Measurements from ENCODE around the gene ANKS1B. TPM values are rescaled to one million over a fixed set of nuclear protein-coding genes. Genes with fewer than 3 reads are reported as not detected.

Gene ANKS1B
- total and polyA plus RNA-seq, 10 of the 15 experiments (the other 5 are each of a cell fraction or from before 2014, with no cell fraction given): 0.16 to 1.3 (median 0.82) TPM; not detected in 7

GRCh38 chr12:99334285-99335056 lies 650.3 kb downstream of the ANKS1B start (continued):
- TF ChIP-seq ELK1 (IDR thresholded peaks at IDR 0.05; ENCODE audit: low read depth, low read length) (no peak), POLR2AphosphoS2 (IDR thresholded peaks at IDR 0.05; ENCODE audit: low read depth, low read length) (no peak)

- H3K36me3 ChIP-seq (ENCODE audit: control insufficient read depth in 2 of 2, insufficient read depth in 2 of 2, low read length in 1 of 2): no peaks in the 10 kb centered on the region
- SMC1A ChIA-PET (ENCODE audit: uncharacterized antibody, unreplicated experiment): interaction anchor here (1.5 kb wide), 1 partner anchor 29 kb away, joined by 4 read pairs; no protein-coding TSS in a partner anchor
- in situ Hi-C loops (cut with MboI): no loop called here
- intact Hi-C loops (cut with micrococcal nuclease; ENCODE audit: unreplicated experiment): no loop called here
- POLR2A ChIA-PET: no interaction called here
- CTCF ChIA-PET: no interaction called here
- 3% methylated on average over 2 of the region's 2 CpGs for WGBS (ENCODE audit: insufficient coverage, insufficient replicate concordance, low lambda C conversion rate, missing lambda C conversion rate)
- FAIRE-seq (peak; percentile 31), DNase-seq (ENCODE audit: low read depth, low spot score) (no peak), ATAC-seq (peak; percentile 70)
- no peak overlapping the region for H3K4me3 ChIP-seq
- H3K27me3 ChIP-seq (replicated peaks in 1 of 2; ENCODE audit: control insufficient read depth in 2 of 2, insufficient read depth in 2 of 2, low read length in 1 of 2): no peaks in the 10 kb centered on the region
- H3K27ac ChIP-seq (ENCODE audit: control insufficient read depth, insufficient read depth): no peak overlapping the region
- no peaks in the 10 kb centered on the region for H3K4me1 ChIP-seq (ENCODE audit: control insufficient read depth, insufficient read depth, low read length)
- RAD21 ChIA-PET (ENCODE audit: unreplicated experiment): no interaction called here
- H3K4me2 ChIP-seq (ENCODE audit: control insufficient read depth, insufficient read depth): no peak overlapping the region
- BruUV-seq (replicated peaks): no TSS peak
- H3K9me3 ChIP-seq (replicated peaks; ENCODE audit: control insufficient read depth, insufficient read depth, low read length): no peaks in the 10 kb centered on the region
- no peaks in the 10 kb centered on the region for H3K79me2 ChIP-seq (ENCODE audit: control insufficient read depth, insufficient read depth, low read length)
- no peak overlapping the region for H3K9ac ChIP-seq (ENCODE audit: control insufficient read depth, insufficient read depth, low read length)
- no peaks in the 10 kb centered on the region for H4K20me1 ChIP-seq (ENCODE audit: control insufficient read depth, insufficient read depth)
- no peak overlapping the region for H2AFZ ChIP-seq (ENCODE audit: control insufficient read depth, low read depth, low read length)
- TF ChIP-seq YBX1 (IDR thresholded peaks at IDR 0.05) (no peak), RUNX3 (IDR thresholded peaks at IDR 0.05; ENCODE audit: low read length) (peak; percentile 24; the same call in 1 of the 2 replicates), MEF2A (IDR thresholded peaks at IDR 0.05; ENCODE audit: insufficient read depth, low read depth, low read length) (0 out of 2 replicates have a peak, but pooled peaks have one; percentile 39), MLLT1 (IDR thresholded peaks at IDR 0.05) (no peak), E2F4 (IDR thresholded peaks at IDR 0.05; ENCODE audit: low read depth, low read length) (no peak), NFIC (IDR thresholded peaks at IDR 0.05; ENCODE audit: low read depth, low read length) (0 out of 2 replicates have a peak, but pooled peaks have one; percentile 30), WRNIP1 (IDR thresholded peaks at IDR 0.05; ENCODE audit: borderline replicate concordance, low read depth, low read length) (no peak), JUNB (IDR thresholded peaks at IDR 0.05) (peak; percentile 36; the same call in 1 of the 2 replicates), MEF2B (IDR thresholded peaks at IDR 0.05; ENCODE audit: partially characterized antibody, poor library complexity, severe bottlenecking) (peak; percentile 42), SUPT20H (IDR thresholded peaks at IDR 0.05; ENCODE audit: borderline replicate concordance, control insufficient read depth, low read depth, low read length) (no peak), DPF2 (IDR thresholded peaks at IDR 0.05) (0 out of 2 replicates have a peak, but pooled peaks have one; percentile 20), MTA2 (IDR thresholded peaks at IDR 0.05; ENCODE audit: low read depth) (peak; percentile 41; the same call in 1 of the 2 replicates)
Observed at GRCh38 chr12:99332936-99333591, 651.7 kb downstream of the ANKS1B start.
